ENCODE data around the gene CASZ1.

CASZ1 gene

DNA sequence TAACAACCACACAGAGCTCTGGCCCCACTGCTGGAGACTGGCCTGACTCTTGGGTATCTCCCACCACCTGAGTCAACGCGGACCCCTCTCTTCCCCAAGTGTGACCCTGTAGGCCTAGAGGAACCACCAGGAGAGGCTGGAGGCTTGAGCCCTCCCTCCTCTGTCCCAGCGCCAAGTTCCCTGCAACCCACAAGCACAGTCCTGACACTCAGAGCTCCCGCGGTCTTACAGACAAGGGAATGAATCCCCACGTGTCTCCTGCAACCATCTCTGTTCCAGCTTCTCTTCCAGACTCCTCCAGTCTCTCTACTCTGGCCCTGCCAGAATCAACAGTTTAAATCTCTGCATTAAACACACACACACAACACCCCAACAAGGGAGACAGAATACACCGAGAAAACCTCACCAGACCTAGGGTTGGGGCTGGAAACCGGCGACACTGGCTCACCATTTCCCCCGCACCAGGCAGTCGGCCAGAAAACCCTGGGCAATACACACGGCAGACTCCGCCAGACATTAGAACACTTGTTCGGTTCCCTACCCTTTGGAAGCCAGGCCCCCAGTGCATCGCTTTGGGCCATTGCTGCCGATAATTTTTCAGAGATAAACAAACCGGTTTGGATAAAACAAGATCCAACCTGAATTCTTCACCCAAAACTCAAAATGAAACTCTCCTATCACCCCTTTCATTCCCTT lies 21.7 kb downstream of the CASZ1 start:
- DNase-seq = peak in 3 of 51 donors; percentile 9 to 32 (median 13)

- DNase-seq = no peak
Observed at GRCh38 chr1:10773851-10774614, 22.4 kb downstream of the CASZ1 start.

DNA sequence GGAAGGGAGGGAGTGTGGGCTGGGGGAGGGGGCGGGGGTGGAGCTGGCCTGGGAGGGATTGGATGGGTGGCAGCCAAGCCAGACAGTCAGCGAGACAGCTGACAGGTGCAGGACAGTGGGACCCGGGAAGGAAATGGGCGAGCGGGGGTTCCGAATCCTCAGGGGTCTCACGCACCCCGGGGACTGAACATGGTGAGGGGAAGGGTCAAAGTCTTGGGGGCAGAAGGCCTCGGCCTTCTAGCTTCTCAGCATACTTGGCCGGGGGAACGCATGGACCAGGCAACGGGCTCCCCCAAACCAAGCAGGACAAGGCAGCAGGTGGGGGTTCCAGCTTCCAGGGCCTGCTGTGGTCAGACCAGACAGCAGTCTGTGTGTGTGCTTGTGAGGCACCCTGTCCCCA lies 23.1 kb downstream of the CASZ1 start:
- DNase-seq = no peak

- no peak for DNase-seq
Observed at GRCh38 chr1:10772711-10773110, 23.7 kb downstream of the CASZ1 start.

GRCh38 chr1:10771789-10772188 lies 24.7 kb downstream of the CASZ1 start:
- DNase-seq = peak in 1 of 51 donors; percentile 30

GRCh38 chr1:10768552-10768951 lies 27.9 kb downstream of the CASZ1 start:
- DNase-seq = no peak

- DNase-seq = no peak
Observed at GRCh38 chr1:10767282-10767681, 29.2 kb downstream of the CASZ1 start.

- DNase-seq = no peak
Observed at GRCh38 chr1:10765734-10766478, 30.5 kb downstream of the CASZ1 start.

DNA sequence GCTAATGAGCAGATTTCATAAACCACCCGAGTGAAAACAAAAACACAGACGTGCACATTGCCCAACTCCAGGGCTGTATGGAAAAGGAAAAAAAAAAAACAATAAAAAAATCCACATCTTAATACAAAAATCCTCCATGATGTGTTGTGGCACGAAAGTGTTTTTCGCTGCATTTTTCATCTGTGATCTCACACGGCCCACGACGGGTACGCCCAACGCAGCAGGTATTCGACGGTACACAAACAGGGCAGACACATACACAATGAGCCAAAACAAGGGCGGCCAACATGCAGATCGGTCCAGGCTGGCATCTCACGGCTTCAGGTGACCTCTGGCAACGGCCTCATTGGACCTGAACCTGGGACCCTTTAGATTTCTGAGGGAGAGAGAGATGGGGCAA lies 31.1 kb downstream of the CASZ1 start:
- DNase-seq = no peak

DNA sequence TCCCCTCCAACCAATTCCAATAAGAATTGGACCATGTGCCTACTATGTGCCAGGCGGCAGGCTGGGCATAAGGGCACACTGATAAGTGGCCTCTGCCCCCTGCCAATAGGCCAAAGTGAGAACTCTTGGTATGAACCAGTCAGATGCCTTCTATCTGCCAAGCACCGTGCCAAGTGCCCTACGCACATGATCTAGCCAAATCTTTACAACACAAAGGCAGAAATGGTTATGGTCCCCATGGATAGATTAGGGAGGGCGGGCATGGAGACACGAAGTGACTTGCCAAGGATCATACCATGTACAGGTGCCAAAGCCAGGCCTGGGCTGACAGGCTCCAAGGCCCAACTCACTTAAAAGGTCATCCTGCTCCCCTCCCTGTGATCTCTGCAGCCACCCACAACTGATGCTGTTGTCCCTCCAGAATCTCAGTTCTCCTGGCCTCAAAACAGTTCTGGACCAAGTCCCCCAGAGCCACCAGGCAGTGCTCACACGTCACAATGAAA lies 32.1 kb downstream of the CASZ1 start:
- DNase-seq = no peak

DNA sequence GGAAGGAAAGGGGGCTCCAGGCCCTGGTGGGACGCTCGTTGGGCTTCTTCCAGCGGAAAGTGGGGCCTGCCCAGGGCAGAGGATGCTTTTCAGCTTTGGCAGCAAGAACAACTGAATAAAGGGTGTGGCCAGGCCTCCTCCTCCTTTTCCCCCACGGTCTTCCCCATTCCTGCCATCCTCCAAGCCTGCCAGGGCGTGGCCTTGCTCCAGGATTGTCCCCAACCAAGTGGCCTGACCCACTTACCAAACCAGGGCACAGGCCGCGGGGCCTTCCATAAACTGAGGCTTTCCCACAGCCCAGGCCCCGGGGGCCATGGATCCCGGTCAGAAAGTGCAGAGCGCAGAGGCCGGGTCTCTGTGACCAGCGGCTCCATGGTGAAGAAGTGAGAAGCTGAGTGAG lies 33.6 kb downstream of the CASZ1 start:
- DNase-seq = no peak

- DNase-seq = no peak
Observed at GRCh38 chr1:10762153-10762523, 34.3 kb downstream of the CASZ1 start.

GRCh38 chr1:10761503-10762152 lies 34.8 kb downstream of the CASZ1 start:
- DNase-seq = no peak

GRCh38 chr1:10760566-10761502 lies 35.6 kb downstream of the CASZ1 start:
- no peak for DNase-seq

DNA sequence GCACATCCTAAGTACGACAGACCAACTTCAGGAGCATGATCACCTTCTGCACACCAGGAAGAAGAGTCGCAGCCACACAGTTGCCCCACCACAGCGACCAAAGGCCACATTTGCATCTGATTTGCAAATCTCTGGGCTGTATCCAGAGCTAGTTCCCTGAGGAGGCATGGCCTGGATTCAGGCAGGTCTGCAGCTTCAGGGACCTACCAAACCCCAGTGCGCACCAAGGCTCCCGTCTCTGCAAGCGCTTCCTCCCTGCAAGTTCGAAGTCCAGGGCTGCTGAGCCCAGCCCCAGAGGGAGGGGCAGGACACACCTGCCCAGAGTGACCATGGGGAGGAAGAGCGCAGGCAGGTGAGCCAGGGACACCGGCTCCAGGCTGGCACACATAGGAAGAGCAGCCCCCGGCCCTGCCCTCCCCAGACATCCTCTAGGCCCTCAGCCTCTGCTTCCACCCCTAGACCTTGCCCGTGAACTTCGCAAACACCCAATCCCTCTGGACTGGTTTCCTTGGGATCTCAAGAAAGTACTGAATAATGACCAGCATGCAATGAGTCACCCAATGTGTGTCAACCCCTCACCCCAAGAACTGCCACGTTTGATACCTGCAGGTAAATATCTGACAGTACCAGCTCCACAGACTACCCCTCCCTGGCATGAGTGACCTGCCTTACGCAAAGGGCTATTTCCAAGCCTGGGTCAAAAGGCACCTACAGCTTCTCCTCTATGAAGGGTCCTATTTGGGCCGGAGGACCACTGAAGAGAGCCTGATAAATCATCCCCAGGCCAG lies 36.8 kb downstream of the CASZ1 start:
- DNase-seq = no peak

DNA sequence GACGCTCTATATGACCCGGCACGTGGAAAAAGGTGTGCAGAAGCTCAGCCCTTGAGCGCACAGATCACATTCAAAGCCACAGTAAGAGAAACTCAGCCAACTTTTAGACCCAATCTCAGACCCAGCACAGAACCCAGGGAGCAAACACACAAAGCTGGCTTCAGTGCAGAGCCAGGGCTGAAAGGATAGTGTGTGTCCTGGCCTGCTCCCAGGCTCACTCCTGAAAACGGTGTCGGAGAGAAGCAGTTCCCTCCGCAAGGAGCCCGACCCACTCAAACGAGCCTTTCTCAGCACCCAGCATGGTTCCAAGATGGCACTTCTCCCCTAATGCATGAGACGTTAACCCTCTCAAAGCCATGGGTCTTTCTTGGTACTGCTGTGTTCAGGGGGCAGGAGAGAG lies 39.6 kb downstream of the CASZ1 start:
- peak in 1 of 51 donors; percentile 18 for DNase-seq

DNA sequence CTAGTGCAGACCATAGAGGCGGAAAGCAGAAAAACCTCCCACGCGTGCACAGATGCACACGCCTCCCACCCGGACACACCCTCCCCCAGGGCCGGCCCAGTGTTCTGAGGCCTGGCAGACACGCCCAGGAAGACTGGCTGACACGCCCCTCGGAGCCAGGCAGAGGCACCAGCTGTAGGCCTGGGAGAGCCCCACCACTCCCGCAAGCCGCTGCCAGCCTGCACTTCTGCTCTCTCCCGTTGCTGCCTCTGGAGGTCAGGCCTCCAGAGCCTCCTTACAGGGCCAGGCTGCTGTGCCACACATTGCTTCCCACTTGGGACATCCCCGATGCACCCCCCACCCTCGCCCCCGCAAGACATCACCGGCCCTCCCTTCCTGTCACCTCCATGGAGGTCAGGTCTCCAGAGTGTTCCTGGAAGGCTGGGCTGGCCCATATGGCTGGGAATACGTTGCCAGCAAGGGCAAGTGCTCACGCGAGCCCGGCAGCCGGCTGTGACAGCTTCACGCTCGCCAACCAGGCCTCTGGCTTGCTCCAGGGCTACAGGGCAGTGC lies 40.4 kb downstream of the CASZ1 start:
- no peak for DNase-seq

DNA sequence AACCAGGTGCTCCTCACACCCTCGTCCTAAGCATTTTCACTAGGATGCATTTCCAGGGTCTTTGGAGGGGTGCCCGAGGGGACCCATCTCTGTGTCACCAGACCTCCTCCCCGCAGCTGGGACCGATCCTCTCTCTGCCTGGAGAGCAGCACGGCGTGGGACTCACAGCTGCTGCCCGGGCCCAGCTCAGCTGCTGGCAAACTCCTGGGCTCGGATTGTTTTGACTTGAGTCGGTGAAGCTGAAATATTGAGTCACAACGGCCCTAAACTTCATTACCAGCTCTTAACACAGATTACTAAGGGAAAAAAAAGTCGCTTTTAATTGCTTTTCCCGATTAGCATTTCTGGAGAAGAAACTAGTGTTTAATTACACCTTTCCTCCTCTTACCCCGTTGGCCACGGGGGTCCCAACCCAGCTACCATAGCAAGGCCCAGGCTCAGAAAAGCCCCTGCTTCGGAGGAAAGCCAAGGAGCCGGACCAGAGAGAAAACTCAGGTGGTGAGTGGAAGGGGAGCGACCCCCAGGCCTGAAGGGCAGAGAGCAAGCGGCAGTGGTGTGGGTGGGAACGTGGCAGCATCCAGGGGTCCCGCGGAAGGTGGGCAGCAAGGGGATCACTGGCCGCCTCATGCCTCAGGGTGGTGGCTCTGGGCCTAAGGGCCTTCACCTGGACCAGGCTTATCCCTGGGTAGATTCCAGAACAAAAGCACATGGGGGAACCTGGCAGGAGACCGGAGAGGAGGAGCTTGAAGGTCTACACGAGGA lies 41.7 kb downstream of the CASZ1 start:
- DNase-seq = no peak

GRCh38 chr1:10753299-10753698 lies 43.1 kb downstream of the CASZ1 start:
- DNase-seq = no peak
